GF-D8 (cell line): ENCODE measurements around the gene EFCAB8.
"Not testable (repeated sequence)": the region's sequence is repeated elsewhere in the genome, so short reads cannot be mapped to it uniquely, and the experiment has no call there.

Experiments used
- DNase-seq: peaks from one replicate; lab custom pipeline; 2025; lab: John Stamatoyannopoulos, UW

EFCAB8 gene

GRCh38 chr20:32842688-32843524, 15.8 kb upstream of the EFCAB8 start:
- DNase-seq: no peak

- no peak for DNase-seq
These were observed 12.9 kb upstream of the EFCAB8 start for GRCh38 chr20:32845786-32846185.

- DNase-seq: no peak
These were observed 11.9 kb upstream of the EFCAB8 start for GRCh38 chr20:32846852-32847251.

GRCh38 chr20:32847964-32848363, 10.8 kb upstream of the EFCAB8 start:
- DNase-seq: no peak

GRCh38 chr20:32848846-32849245, 9.9 kb upstream of the EFCAB8 start:
- DNase-seq: no peak

- no peak for DNase-seq
These were observed 9.1 kb upstream of the EFCAB8 start for GRCh38 chr20:32849577-32849976.

GRCh38 chr20:32855387-32855786, 3.3 kb upstream of the EFCAB8 start:
- no peak for DNase-seq

GRCh38 chr20:32858189-32858588, 534 bp upstream of the EFCAB8 start:
- no peak for DNase-seq

GRCh38 chr20:32861446-32861845, 2.7 kb downstream of the EFCAB8 start:
- DNase-seq: no peak

- DNase-seq: no peak
These were observed 10.8 kb downstream of the EFCAB8 start for GRCh38 chr20:32869562-32869961.

- not testable (repeated sequence) for DNase-seq
These were observed 11.8 kb downstream of the EFCAB8 start for GRCh38 chr20:32870526-32870925.

GRCh38 chr20:32870985-32871384, 12.3 kb downstream of the EFCAB8 start:
- no peak for DNase-seq

GRCh38 chr20:32871627-32872160, 13.0 kb downstream of the EFCAB8 start:
- DNase-seq: no peak

GRCh38 chr20:32872266-32872665, 13.5 kb downstream of the EFCAB8 start:
- no peak for DNase-seq

- DNase-seq: no peak
These were observed 16.9 kb downstream of the EFCAB8 start for GRCh38 chr20:32875673-32876072.

- DNase-seq: no peak
These were observed 18.8 kb downstream of the EFCAB8 start for GRCh38 chr20:32877507-32877906.

GRCh38 chr20:32878820-32879219, 20.1 kb downstream of the EFCAB8 start:
- DNase-seq: no peak

GRCh38 chr20:32879538-32879937, 20.8 kb downstream of the EFCAB8 start:
- DNase-seq: no peak

- DNase-seq: no peak
These were observed 21.9 kb downstream of the EFCAB8 start for GRCh38 chr20:32880635-32881034.

- DNase-seq: no peak
These were observed 24.4 kb downstream of the EFCAB8 start for GRCh38 chr20:32883081-32883480.

- no peak for DNase-seq
These were observed 26.5 kb downstream of the EFCAB8 start for GRCh38 chr20:32885185-32885584.

GRCh38 chr20:32885952-32886351, 27.2 kb downstream of the EFCAB8 start:
- no peak for DNase-seq

GRCh38 chr20:32886652-32887051, 27.9 kb downstream of the EFCAB8 start:
- no peak for DNase-seq

- DNase-seq: no peak
These were observed 28.8 kb downstream of the EFCAB8 start for GRCh38 chr20:32887492-32887891.
